ENCODE results near the gene SIGLEC12. TPM values are rescaled to one million over a fixed set of nuclear protein-coding genes. Genes with fewer than 3 reads are reported as not detected.
"Not testable (repeated sequence)": the region's sequence is repeated elsewhere in the genome, so short reads cannot be mapped to it uniquely, and the experiment has no call there.

Gene SIGLEC12
- total RNA-seq, 1 donor from 2014 or later: not detected

DNA sequence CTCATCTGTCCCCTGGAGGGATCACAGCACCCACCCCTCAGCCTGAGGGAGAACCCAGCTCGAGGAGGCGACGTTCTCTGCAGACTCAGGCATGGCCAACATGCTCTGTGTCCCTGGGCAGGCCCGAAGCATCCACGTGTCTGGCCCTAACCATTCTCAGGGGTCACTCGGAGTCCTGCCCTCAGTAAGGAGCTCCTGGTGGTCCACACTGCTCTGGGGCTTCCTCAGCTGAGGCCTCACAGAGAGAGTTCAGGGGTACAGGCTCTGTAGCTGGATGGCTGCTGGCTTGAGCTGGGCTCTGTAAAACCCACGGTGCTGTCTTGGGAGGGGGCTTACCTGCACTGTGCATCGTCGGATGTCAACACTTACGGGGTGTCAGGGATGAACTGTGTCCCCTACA lies 38.9 kb downstream of the SIGLEC12 start:
- DNase-seq (ENCODE audit: low spot score): no peak
- intact Hi-C loops (cut with DNase I): no loop called here

DNA sequence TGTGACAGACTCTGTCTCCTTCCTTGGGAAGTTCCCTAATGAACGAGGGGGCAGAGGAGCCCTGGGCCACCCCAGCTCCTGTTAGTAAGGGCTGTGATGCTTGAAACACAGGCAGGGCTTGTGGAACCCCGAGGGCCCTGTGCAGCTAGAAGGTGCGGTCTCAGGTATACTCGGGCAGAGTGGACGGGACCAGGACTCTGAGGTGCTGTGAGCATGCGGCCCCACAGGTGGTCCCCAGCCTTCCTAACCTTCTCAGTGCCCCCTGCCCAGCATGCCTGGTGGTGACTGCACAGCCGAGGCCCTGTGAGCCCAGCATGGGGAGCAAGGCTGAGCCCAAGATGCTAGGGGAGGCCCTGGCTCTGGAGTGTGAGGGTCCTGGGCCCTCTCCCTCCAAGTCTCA lies 39.3 kb downstream of the SIGLEC12 start:
- intact Hi-C loops (cut with DNase I): no loop called here
- DNase-seq (ENCODE audit: low spot score): no peak

DNA sequence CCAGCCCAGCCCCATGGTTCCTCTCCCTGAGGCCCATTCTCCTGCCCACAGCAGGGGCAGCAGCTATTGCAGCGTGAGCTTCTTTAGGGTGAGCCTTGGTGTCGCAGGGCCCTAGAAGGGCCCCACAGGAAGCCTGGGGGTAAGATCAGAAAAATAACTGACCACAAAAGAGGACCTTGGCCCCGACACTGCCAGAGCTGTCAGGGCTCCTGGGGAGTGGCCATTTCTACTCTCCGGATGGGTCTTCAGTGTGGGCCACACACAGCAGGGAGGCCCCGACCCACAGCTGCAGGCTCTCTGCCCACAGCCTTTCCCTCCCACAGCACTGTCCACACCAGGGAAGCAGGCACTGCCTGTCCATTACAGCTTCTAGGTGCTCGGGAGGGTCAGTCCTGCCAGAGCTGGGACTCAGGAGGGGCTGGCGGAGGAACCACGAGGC lies 39.9 kb downstream of the SIGLEC12 start:
- no peak for DNase-seq (ENCODE audit: low spot score)
- intact Hi-C loops (cut with DNase I): no loop called here

DNA sequence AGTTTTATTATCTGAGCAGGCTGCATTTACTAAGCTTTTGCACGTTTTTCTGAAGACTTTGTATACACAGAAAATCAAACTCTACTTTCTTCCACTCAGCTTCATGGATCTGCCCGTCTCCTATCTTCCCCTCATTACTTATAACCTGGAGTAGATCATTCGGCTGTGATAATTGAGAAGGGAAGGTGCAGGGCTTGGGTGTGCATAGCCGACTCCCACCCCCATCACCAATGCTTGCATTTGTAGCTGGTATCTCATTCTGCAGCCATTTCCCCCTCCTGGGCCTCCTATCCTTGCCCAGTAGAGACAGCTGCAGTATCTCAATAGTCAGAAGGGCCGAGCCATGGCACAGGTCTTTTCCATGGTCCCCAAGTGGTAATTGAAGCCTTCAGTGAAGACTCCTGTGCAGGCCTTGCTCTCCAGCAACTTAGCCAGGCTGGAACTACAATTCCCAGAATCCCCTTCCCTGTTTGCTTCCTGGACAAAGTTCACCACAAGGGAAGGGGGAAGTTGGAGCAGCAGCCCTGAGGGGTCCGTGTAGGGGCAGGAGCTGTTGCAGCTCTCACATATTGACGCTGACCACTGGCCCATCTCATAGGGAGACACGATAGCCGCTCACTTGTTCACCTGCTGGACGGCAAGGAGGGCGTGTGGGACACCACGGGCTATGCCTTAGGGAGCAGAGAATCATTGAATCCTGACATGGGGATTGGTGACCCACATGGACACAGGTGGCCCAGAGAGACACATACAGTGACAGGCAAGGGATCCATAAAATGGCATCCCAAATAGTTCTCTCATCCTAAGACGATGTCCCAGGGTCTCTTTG lies 41.2 kb downstream of the SIGLEC12 start:
- no peak for DNase-seq (ENCODE audit: low spot score)
- intact Hi-C loops (cut with DNase I): no loop called here

DNA sequence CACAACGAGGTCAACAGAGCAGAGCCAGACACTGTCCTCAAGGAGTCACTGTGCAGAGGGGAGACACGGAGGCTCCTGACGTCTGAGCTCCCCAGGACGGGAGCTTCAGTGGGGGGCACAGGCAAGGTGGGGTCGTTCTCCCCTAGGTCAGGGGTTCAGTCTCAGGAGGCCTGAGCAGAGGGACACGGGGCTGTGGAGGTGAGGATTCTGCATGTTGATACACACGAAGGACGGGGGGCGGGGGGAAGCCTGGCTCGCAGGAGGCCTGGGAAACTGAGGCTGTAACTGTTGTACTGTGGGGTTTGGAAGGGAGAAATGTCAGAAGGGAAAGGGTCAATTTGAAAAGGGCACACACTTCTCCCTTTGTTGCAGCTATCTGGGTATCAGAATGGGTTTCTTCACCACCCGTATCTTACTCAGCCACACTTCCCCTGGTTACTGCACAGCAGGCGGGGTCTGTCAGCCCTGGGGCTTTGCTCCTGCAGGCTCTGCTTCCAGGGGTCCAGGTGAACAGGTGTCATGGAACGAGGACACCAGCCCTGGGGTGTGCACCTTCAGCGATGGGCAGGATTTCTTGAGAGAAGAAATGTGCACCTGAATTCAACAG lies 42.6 kb downstream of the SIGLEC12 start:
- no peak for DNase-seq (ENCODE audit: low spot score)
- intact Hi-C loops (cut with DNase I): no loop called here

DNA sequence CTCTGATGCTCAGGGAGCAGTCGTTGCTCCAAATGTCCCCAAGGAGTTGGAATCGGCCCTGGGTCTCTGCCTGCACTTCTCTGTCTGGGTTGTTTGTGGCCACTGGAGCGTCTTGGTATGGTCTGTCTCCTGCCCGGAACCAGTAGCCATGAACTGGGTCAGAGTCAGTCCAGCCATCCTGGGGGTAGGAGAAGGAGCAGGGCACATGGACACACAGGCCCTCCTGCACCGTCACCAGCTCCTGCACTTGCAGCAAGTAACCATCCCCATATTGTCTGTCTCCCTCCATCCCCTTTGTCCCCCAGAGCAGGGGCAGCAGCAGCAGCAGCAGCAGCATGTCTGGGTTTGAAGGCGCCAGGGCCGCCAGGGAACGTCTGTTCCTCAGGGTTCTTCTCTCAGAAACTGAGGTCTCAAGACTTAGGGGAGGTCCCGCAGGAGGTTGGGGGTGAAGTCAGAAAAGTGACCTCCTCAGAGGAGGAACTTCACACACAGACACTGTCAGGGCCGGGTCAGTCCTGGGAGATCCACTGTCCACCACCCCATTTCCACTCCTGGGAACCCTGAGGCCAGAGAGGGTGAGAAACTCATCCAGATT lies 43.5 kb downstream of the SIGLEC12 start, which contains the start of gene SIGLEC8:
TSS of gene SIGLEC8 (minus strand) at position 404 of the 595 bp plus-strand sequence. CDS start at position 337, 67 bp downstream.
- DNase-seq (ENCODE audit: low spot score): no peak
- intact Hi-C loops (cut with DNase I): no loop called here

DNA sequence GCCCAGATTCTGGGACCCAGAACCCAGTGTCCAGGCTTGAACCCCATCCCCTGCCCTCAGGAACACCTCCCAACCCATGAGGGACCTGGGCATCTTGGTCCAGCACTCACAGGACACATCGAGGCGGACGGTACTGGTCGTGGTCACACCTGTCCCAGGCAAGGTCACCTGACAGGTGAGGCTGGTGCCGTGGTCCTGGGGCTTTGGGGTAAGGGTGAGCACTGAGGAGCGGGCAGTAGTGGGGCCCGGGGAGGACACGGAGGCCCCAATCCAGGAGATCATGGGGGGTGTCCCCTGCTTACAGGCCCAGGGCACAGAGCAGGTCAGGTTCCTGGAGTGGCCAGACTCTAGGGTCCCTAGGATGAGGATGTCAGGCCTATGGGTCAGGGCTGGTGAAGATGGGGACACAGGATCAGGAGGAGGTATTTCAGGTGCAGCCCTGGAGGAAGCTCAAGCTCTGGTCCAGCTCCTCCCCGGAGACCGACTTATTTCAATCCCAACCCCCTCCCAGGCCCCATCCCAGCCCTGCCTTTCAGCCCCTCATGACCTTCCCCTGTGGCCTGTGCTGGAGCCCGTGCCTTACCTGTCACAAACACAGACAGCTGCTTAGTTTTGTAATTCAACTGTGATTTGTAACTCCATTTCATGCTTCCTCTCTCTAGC lies 44.1 kb downstream of the SIGLEC12 start:
- no peak for DNase-seq (ENCODE audit: low spot score)
- intact Hi-C loops (cut with DNase I): no loop called here

DNA sequence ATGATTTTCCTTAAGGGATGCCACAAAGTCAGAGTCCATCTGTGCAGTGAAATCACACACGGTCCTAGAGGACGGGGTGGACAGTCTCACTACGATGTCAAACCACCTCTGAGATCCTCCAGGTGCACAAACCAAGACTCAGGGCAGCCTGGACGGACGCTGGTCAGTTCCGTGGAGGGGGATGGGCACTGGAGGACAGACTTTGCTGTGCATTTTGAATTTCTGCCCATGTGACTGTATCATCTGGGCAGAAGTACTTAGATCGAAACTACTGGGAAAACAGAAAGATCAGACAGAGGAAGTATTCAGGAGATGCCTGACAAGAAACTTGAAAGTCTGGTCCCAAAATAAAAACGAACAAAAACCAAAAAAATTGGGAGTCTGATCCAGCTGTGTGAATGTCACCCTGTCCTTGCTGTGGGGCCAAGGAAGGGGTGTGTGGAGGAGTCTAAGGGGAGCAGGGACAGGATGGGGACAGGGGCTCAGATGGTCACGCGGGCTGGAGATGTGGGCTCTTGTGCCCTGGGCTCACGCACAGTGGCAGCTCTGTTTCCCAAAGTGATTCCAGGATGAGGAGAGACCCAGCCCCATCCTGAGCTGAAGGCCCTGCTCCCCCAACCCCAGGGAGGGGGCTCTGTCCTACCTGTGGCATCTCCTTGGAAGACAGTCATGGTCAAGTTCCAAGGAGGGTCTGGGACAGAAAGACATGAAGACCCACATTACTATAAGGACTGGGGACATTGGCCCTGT lies 44.9 kb downstream of the SIGLEC12 start:
- no peak for DNase-seq (ENCODE audit: low spot score)
- intact Hi-C loops (cut with DNase I): no loop called here

DNA sequence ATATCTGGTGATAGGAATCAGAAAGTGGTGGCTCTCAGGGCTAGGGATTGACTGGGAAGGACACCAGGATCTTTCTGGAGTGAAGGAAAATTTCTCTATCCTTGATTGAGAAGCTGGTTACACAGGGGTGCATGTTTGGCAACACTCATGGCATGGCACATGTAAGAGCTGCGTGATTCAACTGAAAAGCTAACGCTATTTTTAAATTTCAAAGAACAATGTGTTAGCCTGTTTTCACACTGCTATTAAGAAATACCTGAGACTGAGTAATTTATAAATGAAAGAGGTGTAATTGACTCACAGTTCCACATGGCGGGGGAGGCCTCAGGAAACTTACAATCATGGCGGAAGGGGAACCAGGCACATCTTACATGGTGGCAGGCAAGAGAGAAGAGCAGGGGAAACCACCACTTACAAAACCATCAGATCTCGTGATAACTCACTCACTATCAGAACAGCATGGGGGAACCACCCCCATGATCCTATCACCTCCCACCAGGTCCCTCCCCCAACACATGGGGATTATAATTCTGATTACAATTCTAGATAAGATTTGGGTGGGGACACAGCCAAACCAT lies 50.8 kb downstream of the SIGLEC12 start:
- intact Hi-C loops (cut with DNase I): no loop called here
- DNase-seq (ENCODE audit: low spot score): no peak

DNA sequence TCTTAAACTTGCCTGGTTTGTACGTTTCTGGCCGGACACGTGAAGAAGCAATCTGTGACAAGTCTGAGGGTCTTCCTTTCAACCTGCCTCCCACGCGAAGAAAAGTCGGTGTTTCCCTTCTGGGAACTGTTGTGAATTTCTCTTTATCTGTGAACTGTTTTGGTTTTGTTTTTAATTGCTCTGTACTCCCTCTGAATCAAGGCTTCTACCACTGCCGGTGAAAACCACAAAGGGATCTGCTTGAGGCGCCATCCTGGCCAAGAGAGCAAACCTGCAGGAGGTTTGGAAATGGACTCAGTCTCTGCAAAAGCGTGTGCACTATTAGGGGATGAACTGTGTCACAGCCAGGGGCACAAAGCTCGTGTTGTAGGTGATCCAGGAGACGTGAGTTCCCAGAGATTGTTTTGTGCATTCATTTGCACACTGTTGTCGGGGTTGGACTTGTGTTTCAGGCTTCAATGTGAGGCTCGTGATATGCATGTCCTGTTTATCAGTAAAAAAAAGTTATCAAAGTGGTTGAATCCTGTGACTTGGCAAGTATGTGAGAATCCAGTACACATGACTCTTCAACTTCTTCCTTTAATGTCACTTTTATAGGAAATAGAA lies 53.1 kb downstream of the SIGLEC12 start:
- DNase-seq (ENCODE audit: low spot score): no peak
- intact Hi-C loops (cut with DNase I): no loop called here

DNA sequence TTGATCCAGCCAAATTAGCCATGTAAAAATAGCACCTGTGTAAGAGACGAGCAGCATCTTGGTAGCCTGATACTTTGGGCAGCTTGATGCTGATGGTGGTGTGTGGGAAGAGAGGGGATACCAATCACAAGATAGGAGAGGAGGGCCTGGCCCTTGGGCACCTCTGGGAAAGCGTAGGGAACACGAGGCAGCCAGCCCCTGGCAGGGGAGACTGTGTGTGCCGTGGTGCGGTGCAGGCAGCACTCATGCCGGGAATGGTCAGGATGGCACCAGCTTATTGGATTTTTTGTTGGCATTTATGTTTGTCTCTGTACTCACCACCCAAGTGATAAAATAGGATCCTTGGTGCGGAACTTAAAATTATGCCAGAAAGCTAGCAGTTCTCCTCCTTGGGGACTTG lies 53.6 kb downstream of the SIGLEC12 start:
- no peak for DNase-seq (ENCODE audit: low spot score)
- intact Hi-C loops (cut with DNase I): no loop called here

DNA sequence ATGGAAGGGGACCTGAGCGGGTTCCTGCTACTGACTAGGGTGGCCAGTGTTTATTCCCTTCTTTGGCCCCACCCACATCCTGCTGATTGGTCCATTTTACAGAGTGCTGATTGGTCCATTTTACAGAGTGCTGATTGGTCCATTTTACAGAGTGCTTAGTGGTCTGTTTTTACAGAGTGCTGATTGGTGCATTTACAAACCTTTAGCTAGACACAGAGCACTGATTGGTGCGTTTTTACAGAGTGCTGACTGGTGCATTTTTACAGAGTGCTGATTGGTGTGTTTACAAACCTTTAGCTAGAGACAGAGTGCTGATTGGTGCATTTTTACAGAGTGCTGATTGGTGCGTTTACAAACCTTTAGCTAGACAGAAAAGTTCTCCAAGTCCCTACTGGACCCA lies 54.1 kb downstream of the SIGLEC12 start:
- DNase-seq (ENCODE audit: low spot score); intact Hi-C loops (cut with DNase I): not testable (repeated sequence)

DNA sequence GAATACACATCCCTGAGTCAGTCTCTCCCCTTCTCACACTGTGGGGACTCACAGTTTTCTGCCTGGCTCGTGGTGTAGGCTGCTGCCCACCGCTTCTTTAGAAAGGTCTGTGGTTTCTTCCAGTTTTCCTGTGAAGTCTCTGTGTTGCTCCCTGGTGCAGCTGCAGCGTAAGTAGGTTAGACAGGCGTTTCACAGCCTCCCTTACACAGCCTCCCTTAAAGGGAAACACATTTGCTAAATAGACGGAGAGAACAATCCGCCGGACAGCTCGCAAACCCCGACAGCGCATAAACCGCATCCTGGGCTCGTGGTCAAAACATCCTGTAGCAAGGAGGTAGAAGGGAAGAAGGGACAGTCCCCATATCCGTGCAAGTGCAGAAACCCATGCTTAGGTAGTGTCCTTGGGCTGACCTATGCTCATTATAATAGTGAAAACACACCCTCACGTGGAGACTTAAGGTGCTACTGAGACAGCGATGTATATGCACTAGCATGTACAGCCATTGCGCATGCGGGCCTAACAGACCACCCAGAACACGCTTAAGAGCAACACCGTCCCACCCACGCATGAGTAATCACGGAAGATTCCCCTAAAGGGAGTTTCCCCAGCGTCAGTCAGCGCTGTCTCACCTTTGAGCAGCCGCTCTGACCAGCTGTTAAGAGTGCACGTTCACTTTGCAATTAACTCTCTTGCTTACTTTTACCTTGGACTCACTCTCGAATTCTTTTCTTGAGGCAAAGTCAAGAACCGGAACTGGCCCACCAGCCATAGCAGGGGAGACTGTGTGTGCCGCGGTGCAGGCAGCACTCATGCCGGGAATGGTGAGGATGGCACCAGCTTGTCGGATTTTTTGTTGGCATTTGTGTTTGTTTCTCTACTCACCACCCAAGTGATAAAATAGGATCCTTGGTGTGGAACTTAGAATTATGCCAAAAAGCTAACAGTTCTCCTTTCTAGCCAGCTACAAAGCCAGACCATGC lies 59.9 kb downstream of the SIGLEC12 start:
- intact Hi-C loops (cut with DNase I): no loop called here
- DNase-seq (ENCODE audit: low spot score): no peak

Other genes starting within 250 kb of the SIGLEC12 start
- gene IGLON5, start 190.2 kb downstream of the SIGLEC12 start, total RNA-seq: not detected
- 0.86 TPM for gene VSIG10L, start 159.7 kb downstream of the SIGLEC12 start, total RNA-seq
- gene ETFB, start 135.4 kb downstream of the SIGLEC12 start, total RNA-seq: 180 TPM
- 1.0 TPM for gene CLDND2, start 132.8 kb downstream of the SIGLEC12 start, total RNA-seq
- 3.6 TPM for gene NKG7, start 129.1 kb downstream of the SIGLEC12 start, total RNA-seq
- not detected for gene LIM2, start 113.8 kb downstream of the SIGLEC12 start, total RNA-seq
- not detected for gene C19orf84, start 111.2 kb downstream of the SIGLEC12 start, total RNA-seq
- 0.30 TPM for gene SIGLEC10, start 84.2 kb downstream of the SIGLEC12 start, total RNA-seq
- gene SIGLEC8, start 43.3 kb downstream of the SIGLEC12 start, total RNA-seq: not detected
- gene CEACAM18, start 23.3 kb downstream of the SIGLEC12 start, total RNA-seq: not detected
- gene SIGLEC6, start 29.9 kb upstream of the SIGLEC12 start, total RNA-seq: 0.22 TPM
- gene ZNF175, start 69.5 kb upstream of the SIGLEC12 start, total RNA-seq: 7.8 TPM
- gene SIGLEC5, start 128.6 kb upstream of the SIGLEC12 start, total RNA-seq: 0.94 TPM
- gene SIGLEC14, start 145.0 kb upstream of the SIGLEC12 start, total RNA-seq: 1.2 TPM
- 14.7 TPM for gene SPACA6, start 191.5 kb upstream of the SIGLEC12 start, total RNA-seq
- gene HAS1, start 222.2 kb upstream of the SIGLEC12 start, total RNA-seq: 0.54 TPM

All from cardiac septum (tissue), 1 donor.